Natural killer cell (primary cell): ENCODE results near the gene DMBT1. TPM values are rescaled to one million over a fixed set of nuclear protein-coding genes. Genes with fewer than 3 reads are reported as not detected.

Experiments
- ATAC-seq, 3 donors: fragments of 150-1000 bp in 2 of 3; fragments of 200-7000 bp in 1 of 3; cut with Tn5 transposase; 1 replicate in 1 of 3; 2 replicates in 2 of 3; pipeline ENCODE4 v1.10.0; 2021; ENCODE audit warnings: mild to moderate bottlenecking in 2 of 3, moderate library complexity in 2 of 3
- DNase-seq, 2 donors: peaks; one replicate each; pipeline versions ENCODE4 v3.0.0 to v3.0.0-alpha.2; 2013 to 2021; ENCODE audit warnings: mixed read lengths in 1 of 2
- H3K27ac ChIP-seq: one replicate; pipeline ENCODE4 v1.5.1; 2013; ENCODE audit warnings: mild to moderate bottlenecking, low read length
- H3K27me3 ChIP-seq: one replicate; pipeline ENCODE4 v1.6.1; 2013; ENCODE audit warnings: low read length; ENCODE audit not compliant: control insufficient read depth, insufficient read depth
- H3K36me3 ChIP-seq: one replicate; pipeline ENCODE4 v1.6.1; 2013; ENCODE audit warnings: low read length; ENCODE audit not compliant: control insufficient read depth, insufficient read depth
- H3K4me1 ChIP-seq: one replicate; pipeline ENCODE4 v1.6.1; 2013; ENCODE audit warnings: low read length; ENCODE audit not compliant: control insufficient read depth, insufficient read depth
- H3K4me3 ChIP-seq: one replicate; pipeline ENCODE4 v1.5.1; 2013; ENCODE audit warnings: low read length
- H3K9me3 ChIP-seq: one replicate; pipeline ENCODE4 v1.6.1; 2013; ENCODE audit warnings: low read length; ENCODE audit not compliant: control insufficient read depth, insufficient read depth
- H3K27ac Mint-ChIP-seq, 2 donors: one replicate each; pipeline ENCODE4 v1.8.0; 2022; ENCODE audit warnings: mild to moderate bottlenecking in 2 of 2, mixed read lengths in 2 of 2, moderate library complexity in 1 of 2
- H3K27me3 Mint-ChIP-seq, 2 donors: one replicate each; pipeline ENCODE4 v1.8.0; 2022; ENCODE audit warnings: low read depth in 2 of 2, mixed read lengths in 2 of 2
- H3K36me3 Mint-ChIP-seq: one replicate; pipeline ENCODE4 v1.8.0; 2022; ENCODE audit warnings: mixed read lengths
- H3K4me1 Mint-ChIP-seq, 2 donors: one replicate each; pipeline ENCODE4 v1.8.0; 2022; ENCODE audit warnings: mixed read lengths in 2 of 2
- H3K4me3 Mint-ChIP-seq: one replicate; pipeline ENCODE4 v1.8.0; 2022; ENCODE audit warnings: mild to moderate bottlenecking, moderate library complexity, mixed read lengths
- H3K9me3 Mint-ChIP-seq, 2 donors: one replicate each; pipeline ENCODE4 v1.8.0; 2022; ENCODE audit warnings: mixed read lengths in 2 of 2
- CTCF ChIP-seq: fragments of 200-600 bp; IDR thresholded peaks from one replicate; pipeline ENCODE4 v1.8.0; 2022; ENCODE audit warnings: antibody characterized with exemption
- WGBS: methylation state at CpG from one replicate; pipeline ENCODE4 v1.1.7; 2013; ENCODE audit warnings: missing lambda C conversion rate; ENCODE audit not compliant: insufficient coverage; 5-methylcytosine and 5-hydroxymethylcytosine counted together
- intact Hi-C: fragments of 100-400 bp; cut with micrococcal nuclease; formaldehyde crosslinking; loops from one replicate; pipeline ENCODE4 v1.14.2; 2022
- total RNA-seq, 4 donors: library from RNA; stranded (reverse); fragments of 120-200 nt in 1 of 4; gene quantifications; one replicate each; pipeline versions ENCODE4 v1.2.3 to v1.2.4, GENCODE V29; 2013 to 2022

DMBT1 gene
- total RNA-seq, 3 donors from 2014 or later (not counting 1 experiment from before 2014, with no cell fraction given): not detected

- ATAC-seq: no peak
- H3K27ac Mint-ChIP-seq: no peak overlapping the region
- no peak for TF ChIP-seq CTCF
- no peaks in the 10 kb centered on the region for H3K36me3 ChIP-seq
- H3K4me1 ChIP-seq: no peaks in the 10 kb centered on the region
- no peak overlapping the region for H3K27ac ChIP-seq
- no peak for DNase-seq
- no peaks in the 10 kb centered on the region for H3K9me3 ChIP-seq
- no peak overlapping the region for H3K4me3 Mint-ChIP-seq
- H3K9me3 Mint-ChIP-seq: no peaks in the 10 kb centered on the region
- 75% methylated on average over 5 of the region's 5 CpGs for WGBS
- peaks cover 6% of the 10 kb centered on the region for H3K27me3 ChIP-seq
- H3K4me3 ChIP-seq: no peak overlapping the region
- intact Hi-C loops: no loop called here
- peaks cover 8 to 30% of the 10 kb centered on the region in 2 donors for H3K27me3 Mint-ChIP-seq
- no peaks in the 10 kb centered on the region for H3K4me1 Mint-ChIP-seq
- H3K36me3 Mint-ChIP-seq: no peaks in the 10 kb centered on the region
Observed at GRCh38 chr10:122649903-122650302, 89.3 kb downstream of the DMBT1 start.

- Histone ChIP-seq H3K4me3 (no peak overlapping the region), H3K9me3 (no peaks in the 10 kb centered on the region), H3K27ac (no peak overlapping the region), H3K36me3 (no peaks in the 10 kb centered on the region), H3K27me3 (peaks cover 6% of the 10 kb centered on the region), H3K4me1 (no peaks in the 10 kb centered on the region)
- TF ChIP-seq CTCF: no peak
- intact Hi-C loops: no loop called here
- Mint-ChIP-seq H3K27me3 (peaks cover 8 to 34% of the 10 kb centered on the region in 2 donors), H3K4me3 (no peak overlapping the region), H3K27ac (no peak overlapping the region), H3K4me1 (no peaks in the 10 kb centered on the region), H3K36me3 (no peaks in the 10 kb centered on the region), H3K9me3 (no peaks in the 10 kb centered on the region)
- WGBS: 84% methylated on average over 2 of the region's 2 CpGs
- DNase-seq (no peak), ATAC-seq (no peak)
Observed at GRCh38 chr10:122650331-122650730, 89.8 kb downstream of the DMBT1 start.

GRCh38 chr10:122655524-122656307, 95.2 kb downstream of the DMBT1 start:
- Mint-ChIP-seq H3K27me3 (peaks cover 12 to 37% of the 10 kb centered on the region in 2 donors), H3K4me3 (no peak overlapping the region), H3K4me1 (no peaks in the 10 kb centered on the region), H3K36me3 (no peaks in the 10 kb centered on the region), H3K9me3 (no peaks in the 10 kb centered on the region), H3K27ac (no peak overlapping the region)
- Histone ChIP-seq H3K9me3 (no peaks in the 10 kb centered on the region), H3K4me1 (no peaks in the 10 kb centered on the region), H3K36me3 (no peaks in the 10 kb centered on the region), H3K27me3 (peaks cover 3% of the 10 kb centered on the region), H3K27ac (no peak overlapping the region), H3K4me3 (no peak overlapping the region)
- WGBS: 86% methylated on average over 9 of the region's 9 CpGs
- no peak for TF ChIP-seq CTCF
- ATAC-seq (no peak), DNase-seq (no peak)
- intact Hi-C loops: no loop called here

- no peaks in the 10 kb centered on the region for H3K4me1 Mint-ChIP-seq
- H3K27me3 Mint-ChIP-seq: peaks cover 15 to 37% of the 10 kb centered on the region in 2 donors
- no peaks in the 10 kb centered on the region for H3K9me3 Mint-ChIP-seq
- 78% methylated on average over 2 of the region's 2 CpGs for WGBS
- ATAC-seq (no peak), DNase-seq (no peak)
- no peaks in the 10 kb centered on the region for H3K4me1 ChIP-seq
- no peak overlapping the region for H3K4me3 Mint-ChIP-seq
- TF ChIP-seq CTCF: no peak
- H3K4me3 ChIP-seq: no peak overlapping the region
- H3K27ac ChIP-seq: no peak overlapping the region
- no peaks in the 10 kb centered on the region for H3K36me3 ChIP-seq
- intact Hi-C loops: no loop called here
- no peaks in the 10 kb centered on the region for H3K9me3 ChIP-seq
- no peaks in the 10 kb centered on the region for H3K36me3 Mint-ChIP-seq
- H3K27me3 ChIP-seq: peaks cover 3% of the 10 kb centered on the region
- H3K27ac Mint-ChIP-seq: no peak overlapping the region
Observed at GRCh38 chr10:122656308-122656705, 95.8 kb downstream of the DMBT1 start.
